Rectal smooth muscle tissue (tissue), 1 donor: Measurements from ENCODE around the gene PHF8.

Source experiments
- H3K27ac ChIP-seq: one replicate; pipeline ENCODE4 v1.7.0; 2013; ENCODE audit warnings: low read depth, low read length, inconsistent platforms
- H3K27me3 ChIP-seq: one replicate; pipeline ENCODE4 v1.7.0; 2013; ENCODE audit warnings: low read length; ENCODE audit not compliant: control insufficient read depth, insufficient read depth
- H3K36me3 ChIP-seq: one replicate; pipeline ENCODE4 v1.7.0; 2013; ENCODE audit warnings: low read length; ENCODE audit not compliant: control insufficient read depth, insufficient read depth
- H3K4me1 ChIP-seq: one replicate; pipeline ENCODE4 v1.7.0; 2013; ENCODE audit warnings: low read length; ENCODE audit not compliant: control insufficient read depth, insufficient read depth
- H3K4me3 ChIP-seq: one replicate; pipeline ENCODE4 v1.7.0; 2013; ENCODE audit warnings: low read length
- H3K9ac ChIP-seq: one replicate; pipeline ENCODE4 v1.7.0; 2013; ENCODE audit warnings: low read length

The PHF8 gene

GRCh38 chrX:53895270-53895669 lies 149.0 kb downstream of the PHF8 start:
- H3K27ac ChIP-seq, result no peak overlapping the region
- H3K4me3 ChIP-seq, result no peak overlapping the region
- H3K27me3 ChIP-seq, result no peaks in the 10 kb centered on the region
- no peaks in the 10 kb centered on the region for H3K4me1 ChIP-seq
- H3K9ac ChIP-seq, result no peak overlapping the region
- no peaks in the 10 kb centered on the region for H3K36me3 ChIP-seq
